Islet of Langerhans (tissue), 1 donor: ENCODE results near the gene SLC12A5.
"Not testable (repeated sequence)": the region's sequence is repeated elsewhere in the genome, so short reads cannot be mapped to it uniquely, and the experiment has no call there.

ENCODE experiments used
- FAIRE-seq: peaks from one replicate; lab custom pipeline; 2011; peaks lifted over from hg19 to GRCh38; lab: Jason Lieb, UNC

SLC12A5 gene

DNA sequence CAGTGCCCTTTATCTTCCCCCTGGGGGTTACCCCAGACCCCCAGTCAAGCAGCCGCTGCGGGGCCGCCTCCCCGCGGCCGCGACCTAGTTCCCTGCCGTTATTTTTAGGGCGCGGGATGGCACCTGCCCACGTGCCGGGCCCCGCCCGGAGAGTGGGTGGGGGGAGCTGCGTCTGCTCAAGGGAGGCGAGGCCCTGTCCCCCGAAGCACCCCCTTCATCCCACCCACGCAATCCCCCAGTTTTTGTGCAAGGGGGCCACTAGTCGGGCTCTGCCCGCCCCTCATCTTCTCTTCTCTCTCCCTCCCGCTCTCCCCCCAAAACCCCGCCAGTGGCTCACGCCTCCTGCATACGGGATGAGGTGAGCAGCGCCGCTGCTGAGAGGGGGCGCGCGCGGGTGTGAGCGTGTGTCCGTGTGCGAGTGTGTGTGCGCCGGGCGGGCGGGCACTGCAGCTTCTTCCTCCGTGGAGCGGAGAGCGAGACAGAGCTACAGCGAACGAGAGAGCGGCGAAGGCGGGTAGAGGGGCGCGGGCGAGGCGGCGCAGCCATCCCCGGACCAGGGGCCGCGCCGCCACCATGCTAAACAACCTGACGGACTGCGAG is at the start of gene SLC12A5:
SLC12A5 (plus strand) TSS at position 444 of the 600 bp plus-strand sequence; CDS start at position 574, 130 bp downstream.
- FAIRE-seq: no peak

GRCh38 chr20:45981261-45981660 is 47.8 kb upstream of the SLC12A5 start:
- FAIRE-seq: no peak

GRCh38 chr20:45983279-45983743 is 45.7 kb upstream of the SLC12A5 start:
- no peak for FAIRE-seq

- FAIRE-seq: no peak
Observed at GRCh38 chr20:45985573-45985972, 43.4 kb upstream of the SLC12A5 start.

DNA sequence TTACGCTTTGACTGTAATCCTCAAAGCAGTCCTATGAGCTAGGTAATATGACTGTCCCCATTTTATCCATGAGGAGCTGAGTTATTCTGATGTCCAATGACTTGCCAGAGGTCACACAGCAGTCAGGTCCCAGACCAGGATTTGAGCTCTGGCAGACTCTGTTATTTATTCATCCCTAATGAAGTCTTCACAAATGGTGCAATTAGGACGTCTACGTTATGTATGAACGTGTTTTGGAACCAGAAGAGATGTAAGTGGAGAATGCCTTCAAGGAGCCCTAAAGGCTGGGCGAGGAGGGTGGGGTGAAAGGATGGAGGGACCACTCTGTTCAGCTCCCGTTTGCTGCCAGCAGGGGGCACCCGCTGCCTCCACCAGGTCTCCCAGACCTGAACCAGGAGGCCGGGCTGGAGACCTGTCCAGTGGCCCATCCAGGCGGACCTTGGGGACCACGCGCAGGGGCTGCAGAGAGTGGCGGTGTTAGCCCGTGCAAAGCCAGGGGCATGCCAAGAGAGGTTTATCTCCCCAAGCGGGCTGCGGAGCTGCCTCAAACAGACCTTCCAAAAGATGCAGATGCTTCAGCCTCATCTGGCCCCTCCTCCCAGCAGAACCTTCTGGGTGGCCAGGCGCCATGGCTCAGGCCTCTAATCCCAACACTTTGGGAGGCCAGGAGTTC is 41.8 kb upstream of the SLC12A5 start:
- FAIRE-seq: no peak

- not testable (repeated sequence) for FAIRE-seq
Observed at GRCh38 chr20:45988830-45989229, 40.2 kb upstream of the SLC12A5 start.

DNA sequence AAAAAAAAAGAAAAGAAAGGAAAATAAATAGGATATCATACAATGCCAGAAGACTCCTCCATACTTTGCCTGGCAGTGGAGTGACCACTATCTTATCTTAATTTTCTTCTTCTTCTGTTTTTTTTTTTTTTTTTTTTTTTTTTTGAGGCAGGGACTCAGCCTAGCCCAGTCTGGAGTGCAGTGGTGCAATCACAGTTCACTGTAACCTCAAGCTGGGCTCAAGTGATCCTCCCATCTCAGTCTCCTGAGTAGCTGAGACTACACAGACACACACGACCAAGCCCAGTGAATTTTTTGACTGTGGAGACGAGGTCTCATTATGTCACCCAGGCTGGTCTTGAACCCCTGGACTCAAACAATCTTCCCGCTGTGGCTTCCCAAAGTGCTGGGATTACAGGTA is 37.4 kb upstream of the SLC12A5 start:
- FAIRE-seq: no peak

- FAIRE-seq: no peak
Observed at GRCh38 chr20:45993197-45993951, 35.6 kb upstream of the SLC12A5 start.

DNA sequence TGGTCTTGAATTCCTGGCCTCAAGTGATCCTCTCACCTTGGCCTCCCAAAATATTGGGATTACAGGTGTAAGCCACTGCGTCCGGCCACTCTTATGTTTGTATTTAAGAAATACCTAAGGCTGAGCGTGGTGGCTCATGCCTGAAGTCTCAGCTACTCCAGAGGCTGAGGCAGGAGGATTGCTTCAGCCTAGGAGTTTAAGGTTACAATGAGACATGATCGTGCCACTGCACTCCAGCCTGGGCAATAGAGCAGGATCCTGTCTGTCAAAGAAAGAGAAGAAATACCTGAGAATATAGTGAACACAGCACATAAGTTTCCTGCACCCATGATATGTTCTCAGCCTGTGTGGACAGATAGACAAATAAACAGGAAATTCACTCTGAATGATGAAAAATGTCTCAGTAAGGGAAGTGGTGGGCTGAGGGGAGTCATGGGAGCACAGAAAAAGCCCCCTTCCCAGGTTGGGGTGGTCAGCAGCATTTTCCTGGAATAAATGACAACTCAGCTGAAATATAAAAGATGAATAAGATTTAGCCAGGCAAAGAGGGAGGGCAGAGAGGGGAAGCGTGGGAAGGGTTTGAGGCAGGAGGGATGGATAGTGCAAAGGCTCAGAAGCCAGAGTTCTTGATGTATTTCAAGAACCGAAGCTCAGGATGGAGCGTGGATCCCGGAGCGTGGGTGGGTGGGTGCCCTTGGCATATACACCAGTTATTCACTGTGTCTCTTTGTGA is 34.1 kb upstream of the SLC12A5 start:
- FAIRE-seq: no peak

DNA sequence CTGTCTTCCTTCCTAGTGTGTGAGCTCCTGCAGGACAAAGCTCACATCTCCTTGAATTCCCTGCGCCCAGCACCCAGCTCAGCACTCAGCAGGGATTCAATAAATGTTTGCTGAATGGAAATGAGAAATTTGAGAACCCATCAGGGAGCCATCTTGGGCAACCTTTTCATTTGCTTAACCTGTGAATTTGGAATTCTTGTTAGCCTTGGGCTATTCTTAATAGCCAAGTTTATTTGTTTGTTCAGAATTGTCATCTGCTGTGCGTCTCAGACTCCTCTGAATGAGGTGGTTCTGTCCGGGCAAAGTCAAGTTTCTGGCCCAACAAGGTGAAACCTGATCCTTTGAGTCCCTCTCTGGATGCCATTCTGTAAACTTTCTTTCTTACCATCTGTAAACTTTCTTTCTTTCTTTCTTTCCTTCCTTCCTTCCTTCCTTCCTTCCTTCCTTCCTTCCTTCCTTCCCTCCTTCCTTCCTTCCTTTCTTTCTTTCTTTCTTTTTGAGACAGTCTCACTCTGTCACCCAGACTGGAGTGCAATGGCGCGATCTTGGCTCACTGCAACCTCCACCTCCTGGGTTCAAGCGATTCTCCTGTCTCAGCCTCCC is 33.4 kb upstream of the SLC12A5 start:
- FAIRE-seq: not testable (repeated sequence)

DNA sequence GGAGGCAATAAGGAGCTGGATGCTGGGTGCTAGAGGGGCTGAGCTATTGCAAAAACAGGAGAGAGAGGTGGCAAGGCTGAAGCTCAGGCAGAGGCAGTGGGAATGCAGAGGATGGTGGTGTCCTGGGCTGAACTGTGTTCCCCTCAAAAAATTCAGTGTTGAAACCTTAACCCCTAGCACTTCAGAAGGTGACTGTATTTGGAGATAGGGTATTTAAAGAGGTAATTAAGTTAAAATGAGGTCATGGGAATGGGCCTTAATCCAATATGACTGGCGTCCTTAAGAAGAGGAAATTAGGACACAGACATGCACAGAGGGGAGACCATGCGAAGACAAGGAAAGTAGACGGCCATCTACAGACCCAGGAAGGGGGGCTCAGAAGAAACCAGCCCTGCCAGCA is 31.8 kb upstream of the SLC12A5 start:
- FAIRE-seq: no peak

- no peak for FAIRE-seq
Observed at GRCh38 chr20:45998337-45998736, 30.7 kb upstream of the SLC12A5 start.

- FAIRE-seq: no peak
Observed at GRCh38 chr20:45998761-45999160, 30.3 kb upstream of the SLC12A5 start.

DNA sequence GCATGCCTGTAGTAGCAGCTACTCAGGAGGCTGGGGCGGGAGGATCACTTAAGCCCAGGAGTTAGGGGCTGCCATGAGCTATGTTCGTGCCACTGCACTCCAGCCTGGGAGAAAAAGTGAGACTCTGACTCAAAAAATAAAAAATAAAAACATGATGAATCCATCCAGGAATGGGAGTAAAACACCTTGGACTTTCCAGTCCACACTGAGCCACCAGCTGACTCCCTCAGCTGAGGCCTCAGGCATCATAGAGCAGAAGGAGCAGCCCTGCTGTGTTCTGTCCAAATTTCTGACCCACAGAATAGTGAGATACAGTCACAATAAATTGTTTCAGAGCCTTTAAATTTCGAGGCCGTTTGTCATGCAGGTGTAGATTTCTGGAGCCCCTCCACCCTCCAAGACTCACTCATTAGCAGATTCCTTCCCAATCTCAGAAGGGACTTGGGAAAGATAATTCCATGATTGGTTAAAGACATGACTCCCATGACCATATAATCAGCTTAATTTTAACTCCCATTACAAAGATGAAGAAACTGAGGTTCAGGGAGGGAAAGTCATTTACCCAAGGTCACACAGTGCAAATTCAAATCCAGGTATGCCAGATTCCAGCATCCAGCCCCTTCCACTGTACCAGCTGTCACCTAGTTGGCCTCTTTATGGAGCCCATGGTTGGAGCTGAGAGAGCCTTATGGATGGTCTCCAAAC is 29.3 kb upstream of the SLC12A5 start:
- no peak for FAIRE-seq

DNA sequence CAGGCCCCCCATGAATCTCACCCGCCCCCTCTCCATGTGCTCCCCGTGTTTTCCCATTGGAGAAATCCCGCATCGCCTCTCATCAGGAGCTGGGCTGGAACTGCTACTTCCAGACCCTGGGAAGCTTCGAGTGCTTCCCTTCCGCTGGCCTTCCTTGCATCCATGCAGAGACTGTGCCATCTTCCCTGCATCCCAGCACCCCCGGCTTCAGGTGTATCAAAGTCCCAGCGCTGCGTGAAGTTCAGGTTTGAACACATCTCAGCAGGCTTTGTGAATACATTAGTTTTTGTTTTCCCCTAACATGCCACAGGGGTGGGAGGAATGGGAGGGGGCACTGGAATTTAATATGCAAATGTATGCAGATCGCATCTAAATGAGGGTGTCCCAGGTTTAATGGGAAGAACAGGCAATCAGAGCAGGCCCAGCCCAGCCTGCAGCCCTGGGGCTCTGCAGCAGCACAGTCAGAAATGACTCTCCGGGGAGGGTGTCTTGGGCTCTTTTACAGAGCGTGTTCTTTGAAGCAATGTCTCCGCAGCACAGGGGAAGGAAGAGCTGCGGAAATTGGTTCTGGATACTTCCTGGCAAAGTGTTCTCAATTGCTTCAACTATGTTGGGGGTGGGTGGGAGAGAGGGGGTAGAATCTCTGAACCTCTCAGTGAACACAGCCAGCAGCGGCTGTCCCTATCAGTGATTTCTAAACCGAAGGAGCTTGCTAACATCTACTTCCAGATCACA is 28.6 kb upstream of the SLC12A5 start:
- FAIRE-seq: no peak

- no peak for FAIRE-seq
Observed at GRCh38 chr20:46001498-46001897, 27.5 kb upstream of the SLC12A5 start.

DNA sequence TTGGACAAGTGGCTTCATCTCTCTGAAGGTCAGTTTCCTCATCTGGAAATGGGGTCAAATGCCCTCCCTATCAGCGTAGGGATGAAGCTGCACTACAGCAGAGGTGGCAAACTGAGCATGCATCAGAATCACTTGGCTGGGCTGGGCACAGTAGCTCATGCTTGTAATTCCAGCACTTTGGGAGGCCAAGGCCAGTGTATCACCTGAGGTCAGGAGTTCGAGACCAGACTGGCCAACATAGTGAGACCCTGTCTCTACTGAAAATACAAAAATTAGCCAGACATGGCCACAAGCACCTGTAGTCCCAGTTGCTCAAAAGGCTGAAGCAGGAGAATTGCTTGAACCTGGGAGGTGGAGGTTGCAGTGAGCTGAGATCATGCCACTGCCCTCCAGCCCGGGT is 27.0 kb upstream of the SLC12A5 start:
- no peak for FAIRE-seq

DNA sequence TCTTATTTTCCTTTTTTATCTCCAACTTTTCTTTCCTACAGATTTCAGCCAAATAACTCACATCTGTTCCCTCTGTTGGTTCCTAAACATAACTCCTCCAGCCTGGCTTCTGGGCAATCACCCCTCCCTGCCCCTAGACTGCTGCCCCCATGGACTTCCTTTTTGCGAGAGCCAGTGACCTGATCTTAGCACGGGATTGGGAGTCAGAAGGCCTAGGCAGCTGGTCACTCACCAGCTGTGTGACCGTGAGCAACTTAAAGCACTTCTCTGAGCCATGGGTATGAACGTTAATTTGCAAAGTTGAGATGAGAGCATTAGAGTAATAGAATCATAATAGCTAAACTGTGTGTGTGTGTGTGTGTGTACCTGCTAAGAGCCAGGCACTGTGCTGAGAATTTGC is 24.8 kb upstream of the SLC12A5 start:
- FAIRE-seq: no peak

DNA sequence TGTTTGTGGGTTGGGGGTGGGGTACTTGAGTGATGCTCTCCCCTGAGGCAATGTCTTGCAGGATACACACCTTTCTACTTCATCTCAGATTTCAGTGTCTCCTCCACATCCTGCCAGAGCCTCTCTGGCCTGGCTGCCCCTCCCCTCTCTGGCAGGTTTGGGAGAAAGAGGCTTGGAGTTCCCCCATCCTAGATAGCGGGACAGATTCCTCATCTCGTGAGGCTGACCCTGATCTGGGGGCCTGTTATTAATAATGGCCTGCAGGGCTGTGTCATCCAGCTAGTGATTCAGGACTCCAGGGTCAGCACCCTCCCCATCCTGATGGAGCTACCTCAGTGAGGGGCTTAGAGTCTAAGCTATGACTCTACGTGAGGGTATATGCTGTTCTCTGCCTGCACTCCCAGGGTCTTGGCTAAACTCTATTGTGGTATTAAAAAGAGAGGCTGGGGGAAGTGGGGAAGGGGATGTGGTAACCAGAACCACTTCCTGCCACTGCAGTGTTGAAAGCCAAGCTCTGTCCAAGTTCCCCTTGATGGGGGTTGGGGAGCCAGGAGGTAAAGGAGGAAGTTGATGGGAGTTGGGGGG is 24.0 kb upstream of the SLC12A5 start:
- FAIRE-seq: no peak

DNA sequence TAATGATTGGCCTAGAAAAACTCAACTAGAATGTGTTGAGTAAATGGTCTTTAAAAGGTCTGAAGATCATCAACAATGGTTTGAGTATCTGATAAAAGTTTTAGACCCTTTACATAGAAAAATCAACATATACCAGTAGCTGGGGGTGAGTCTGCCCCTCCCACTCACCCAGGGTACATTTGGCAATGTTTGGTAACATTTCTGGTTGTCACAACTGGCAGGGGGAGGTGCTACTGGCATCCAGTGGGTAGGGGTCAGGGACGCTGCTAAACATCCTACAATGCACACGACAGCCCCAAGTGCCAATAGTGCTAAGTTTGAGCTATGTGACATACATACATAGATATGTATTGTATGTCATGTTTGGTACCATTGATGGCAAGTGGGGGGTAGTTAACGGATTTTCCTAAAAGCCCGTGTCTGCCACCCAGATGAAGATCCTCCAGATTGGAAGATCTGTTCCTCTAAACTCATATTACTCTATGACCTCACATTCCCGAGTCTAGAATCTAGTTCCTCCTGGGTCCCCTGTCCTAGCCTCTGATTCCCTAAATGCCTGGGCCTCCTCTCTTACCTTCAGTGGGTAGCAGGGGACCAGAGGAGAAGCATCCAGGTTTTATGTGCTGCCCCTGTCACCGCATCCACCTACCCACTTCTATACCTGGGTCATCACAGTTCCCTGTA is 22.9 kb upstream of the SLC12A5 start:
- FAIRE-seq: no peak
